ENCODE data around the gene ULK2.

DNA sequence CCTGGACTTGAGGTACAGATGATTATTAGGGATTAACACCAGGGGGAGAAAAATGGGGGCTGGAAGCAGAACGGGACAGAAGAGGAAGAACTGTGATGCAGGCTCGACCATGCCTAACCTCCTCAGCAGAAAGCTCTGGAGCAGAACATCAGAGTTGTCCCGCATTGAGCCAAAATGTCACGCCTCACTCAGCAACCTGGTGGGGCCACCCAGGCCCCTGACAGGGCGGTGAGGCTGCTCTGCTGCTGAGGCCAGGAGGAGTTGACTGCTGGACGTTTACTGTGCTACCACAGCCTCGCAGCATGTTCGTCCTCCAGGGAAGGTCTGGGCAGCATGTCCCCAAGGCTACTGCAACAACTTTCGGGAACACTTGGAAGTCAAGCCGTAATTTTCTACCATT, 6.5 kb upstream of the ULK2 start:
- no peak for TF ChIP-seq POLR2A (IDR thresholded peaks at IDR 0.05; ENCODE audit: low read depth, low read length)
- no peak for TF ChIP-seq EZH2 (IDR thresholded peaks at IDR 0.05; ENCODE audit: borderline replicate concordance, control insufficient read depth, low read depth, low read length)
